Measurements from ENCODE around the gene WNK2. TPM values are rescaled to one million over a fixed set of nuclear protein-coding genes. Genes with fewer than 3 reads are reported as not detected.

WNK2 gene
- total and polyA plus RNA-seq, 2 donors (not counting 3 experiments of a cell fraction or from before 2014, with no cell fraction given): not detected

- BruUV-seq (replicated peaks): no TSS peak
- Histone ChIP-seq H4K20me1 (replicated peaks; ENCODE audit: control insufficient read depth, extremely low read depth, insufficient read depth, low read length) (no peaks in the 10 kb centered on the region), H3K27me3 (ENCODE audit: control insufficient read depth in 2 of 2, insufficient read depth in 2 of 2, low read length in 2 of 2) (no peaks in the 10 kb centered on the region), H3K27ac (ENCODE audit: insufficient read depth, low read depth, low read length) (no peak overlapping the region), H3K36me3 (ENCODE audit: control insufficient read depth in 2 of 2, extremely low read depth in 1 of 2, insufficient read depth in 2 of 2, low read length in 2 of 2) (no peaks in the 10 kb centered on the region), H3K9ac (replicated peaks; ENCODE audit: extremely low read depth, insufficient read depth, low read length) (no peak overlapping the region), H3K79me2 (ENCODE audit: control insufficient read depth, insufficient read depth, low read length) (no peaks in the 10 kb centered on the region), H3K4me2 (ENCODE audit: insufficient read depth, low read length) (no peak overlapping the region), H3K4me1 (ENCODE audit: control insufficient read depth, extremely low read depth, insufficient read depth, low read length) (no peaks in the 10 kb centered on the region), H3K4me3 (replicated peaks in 1 of 3; ENCODE audit: insufficient read depth in 1 of 3, low read depth in 1 of 3, low read length in 3 of 3) (no peak overlapping the region), H3K9me1 (replicated peaks; ENCODE audit: control insufficient read depth, extremely low read depth, insufficient read depth, low read length) (no peaks in the 10 kb centered on the region), H2AFZ (ENCODE audit: low read depth, low read length) (no peak overlapping the region), H3K9me3 (replicated peaks; ENCODE audit: control insufficient read depth, insufficient read depth, low read length) (no peaks in the 10 kb centered on the region)
- intact Hi-C loops (cut with micrococcal nuclease) (no loop called here), dilution Hi-C loops (cut with MboI; ENCODE audit: extremely low pct_ligation_motif_present, low sequenced_read_pairs) (no loop called here)
- no peak for DNase-seq (ENCODE audit: low read depth, low spot score)
- ChIA-PET CTCF (no interaction called here), POLR2A (no interaction called here)
- FAIRE-seq: no peak
- TF ChIP-seq MAX (IDR thresholded peaks at IDR 0.05; ENCODE audit: insufficient read depth, insufficient read length) (no peak), POLR2A (IDR thresholded peaks at IDR 0.05; ENCODE audit: low read depth, low read length) (no peak)
Observed at GRCh38 chr9:93245437-93245970, 61.6 kb downstream of the WNK2 start.

GRCh38 chr9:93246111-93246510 lies 62.2 kb downstream of the WNK2 start:
- intact Hi-C loops (cut with micrococcal nuclease): no loop called here
- BruUV-seq (replicated peaks): no TSS peak
- POLR2A ChIA-PET: no interaction called here

More at GRCh38 chr9:93246111-93246510, 62.2 kb downstream of the WNK2 start:
- H4K20me1 ChIP-seq (replicated peaks; ENCODE audit: control insufficient read depth, extremely low read depth, insufficient read depth, low read length): no peaks in the 10 kb centered on the region
- H3K4me1 ChIP-seq (ENCODE audit: control insufficient read depth, extremely low read depth, insufficient read depth, low read length): no peaks in the 10 kb centered on the region
- no peak overlapping the region for H3K4me2 ChIP-seq (ENCODE audit: insufficient read depth, low read length)
- no peaks in the 10 kb centered on the region for H3K9me3 ChIP-seq (replicated peaks; ENCODE audit: control insufficient read depth, insufficient read depth, low read length)
- H3K27ac ChIP-seq (ENCODE audit: insufficient read depth, low read depth, low read length): no peak overlapping the region
- no peaks in the 10 kb centered on the region for H3K79me2 ChIP-seq (ENCODE audit: control insufficient read depth, insufficient read depth, low read length)
- H3K36me3 ChIP-seq (ENCODE audit: control insufficient read depth in 2 of 2, extremely low read depth in 1 of 2, insufficient read depth in 2 of 2, low read length in 2 of 2): no peaks in the 10 kb centered on the region
- no peak overlapping the region for H3K9ac ChIP-seq (replicated peaks; ENCODE audit: extremely low read depth, insufficient read depth, low read length)
- dilution Hi-C loops (cut with MboI; ENCODE audit: extremely low pct_ligation_motif_present, low sequenced_read_pairs): no loop called here
- H3K27me3 ChIP-seq (ENCODE audit: control insufficient read depth in 2 of 2, insufficient read depth in 2 of 2, low read length in 2 of 2): no peaks in the 10 kb centered on the region
- FAIRE-seq: no peak
- TF ChIP-seq FOS (IDR thresholded peaks at IDR 0.05; ENCODE audit: borderline replicate concordance, insufficient read depth, low read length): no peak
- no peak for TF ChIP-seq JUN (IDR thresholded peaks at IDR 0.05; ENCODE audit: borderline replicate concordance, insufficient read depth, insufficient read length, low read depth)
- TF ChIP-seq EZH2 (IDR thresholded peaks at IDR 0.05; ENCODE audit: borderline replicate concordance, low read depth, low read length, severe bottlenecking): no peak
- TF ChIP-seq MAX (IDR thresholded peaks at IDR 0.05; ENCODE audit: insufficient read depth, insufficient read length): no peak
- no peak for TF ChIP-seq GATA2 (IDR thresholded peaks at IDR 0.05; ENCODE audit: insufficient read depth, insufficient read length, low read depth, low read length)
- TF ChIP-seq POLR2AphosphoS5 (IDR thresholded peaks at IDR 0.05; ENCODE audit: insufficient read depth, low read depth, low read length): no peak
- no peak for TF ChIP-seq POLR2A (IDR thresholded peaks at IDR 0.05; ENCODE audit: low read depth, low read length)
- TF ChIP-seq MYC (IDR thresholded peaks at IDR 0.05; ENCODE audit: low read depth, low read length): no peak
- TF ChIP-seq CTCF (IDR thresholded peaks at IDR 0.05; ENCODE audit: extremely low read depth in 1 of 2, insufficient read depth in 1 of 2, low read depth in 1 of 2, low read length in 2 of 2): no peak
- CTCF ChIA-PET: interaction anchor here (0.8 kb wide), 1 partner anchor 18 kb away, joined by 3 read pairs; no protein-coding TSS in a partner anchor
- no peak overlapping the region for H2AFZ ChIP-seq (ENCODE audit: low read depth, low read length)
- no peaks in the 10 kb centered on the region for H3K9me1 ChIP-seq (replicated peaks; ENCODE audit: control insufficient read depth, extremely low read depth, insufficient read depth, low read length)
- no peak overlapping the region for H3K4me3 ChIP-seq (replicated peaks in 1 of 3; ENCODE audit: insufficient read depth in 1 of 3, low read depth in 1 of 3, low read length in 3 of 3)
- no peak for DNase-seq (ENCODE audit: low read depth, low spot score)

Measured in endothelial cell of umbilical vein (primary cell).